Endothelial cell of umbilical vein (primary cell): ENCODE results near the gene VSIG10L. TPM values are rescaled to one million over a fixed set of nuclear protein-coding genes. Genes with fewer than 3 reads are reported as not detected.

Experiments used
- BruUV-seq: library from RNA; stranded (reverse); fragments of 400-500 nt; replicated peaks from 2 replicates; lab custom pipeline; 2021; lab: Mats Ljungman, UMichigan
- CTCF ChIA-PET: fragments of 300-600, 350-600 bp; sonication (Branson Sonifier 250); formaldehyde crosslinking; loops from one replicate; lab custom pipeline; 2021; ENCODE audit warnings: antibody characterized with exemption, inconsistent platforms; lab: Charles Lee
- POLR2A ChIA-PET: fragments of 300-600, 350-600 bp; sonication (Branson Sonifier 250); formaldehyde crosslinking; loops from one replicate; lab custom pipeline; 2021; ENCODE audit warnings: antibody characterized with exemption, inconsistent platforms; lab: Charles Lee
- DNase-seq: peaks from one replicate; pipeline ENCODE4 v3.0.0-alpha.2; 2011; ENCODE audit warnings: low read depth, low spot score
- FAIRE-seq: peaks from 2 replicates; lab custom pipeline; 2011; peaks lifted over from hg19 to GRCh38; lab: Jason Lieb, UNC
- H2AFZ ChIP-seq: 2 replicates; pipeline ENCODE4 v1.6.0; 2012; ENCODE audit warnings: low read depth, low read length, control low read depth, inconsistent platforms
- H3K27ac ChIP-seq: 2 replicates; pipeline ENCODE4 v1.5.1; 2011; ENCODE audit warnings: low read depth, mild to moderate bottlenecking, control low read depth, low read length, moderate library complexity; ENCODE audit not compliant: insufficient read depth
- H3K27me3 ChIP-seq, 2 experiments: 2 replicates each; pipeline versions ENCODE4 v1.6.0 to v1.6.1; 2011; ENCODE audit warnings: low read length in 2 of 2, mixed read lengths in 1 of 2; ENCODE audit not compliant: control insufficient read depth in 2 of 2, insufficient read depth in 2 of 2
- H3K36me3 ChIP-seq, 2 experiments: 2 replicates in 1 of 2; 3 replicates in 1 of 2; pipeline ENCODE4 v1.5.1; 2011; ENCODE audit warnings: low read length in 2 of 2, mild to moderate bottlenecking in 1 of 2, moderate library complexity in 1 of 2; ENCODE audit not compliant: control insufficient read depth in 2 of 2, insufficient read depth in 2 of 2; ENCODE audit errors: extremely low read depth in 1 of 2
- H3K4me1 ChIP-seq: 3 replicates; pipeline ENCODE4 v1.5.1; 2011; ENCODE audit warnings: mild to moderate bottlenecking, low read length; ENCODE audit not compliant: control insufficient read depth, insufficient read depth; ENCODE audit errors: extremely low read depth
- H3K4me2 ChIP-seq: 2 replicates; pipeline ENCODE4 v1.6.1; 2011; ENCODE audit warnings: low read length, control low read depth, mixed read lengths; ENCODE audit not compliant: insufficient read depth
- H3K4me3 ChIP-seq, 3 experiments: fragments of 200-600 bp in 1 of 3; sonication (generic), shearing (Covaris generic) in 1 of 3; replicated peaks in 1 of 3; 2 replicates each; pipeline ENCODE4 v1.5.1; 2011 to 2016; ENCODE audit warnings: control low read depth in 3 of 3, low read length in 3 of 3, mild to moderate bottlenecking in 2 of 3, inconsistent platforms in 1 of 3, low read depth in 1 of 3, moderate library complexity in 1 of 3; ENCODE audit not compliant: insufficient read depth in 1 of 3
- H3K79me2 ChIP-seq: 2 replicates; pipeline ENCODE4 v1.6.0; 2012; ENCODE audit warnings: low read length, inconsistent platforms; ENCODE audit not compliant: control insufficient read depth, insufficient read depth
- H3K9ac ChIP-seq: replicated peaks from 2 replicates; pipeline ENCODE3; 2011; ENCODE audit warnings: low read length, control low read depth; ENCODE audit not compliant: insufficient read depth; ENCODE audit errors: extremely low read depth
- H3K9me1 ChIP-seq: replicated peaks from 3 replicates; pipeline ENCODE4 v1.6.0; 2011; ENCODE audit warnings: mild to moderate bottlenecking, low read length; ENCODE audit not compliant: control insufficient read depth, insufficient read depth; ENCODE audit errors: extremely low read depth
- H3K9me3 ChIP-seq: replicated peaks from 2 replicates; pipeline ENCODE4 v1.5.1; 2012; ENCODE audit warnings: low read length, inconsistent platforms; ENCODE audit not compliant: control insufficient read depth, insufficient read depth
- H4K20me1 ChIP-seq: replicated peaks from 2 replicates; pipeline ENCODE3; 2011; ENCODE audit warnings: mild to moderate bottlenecking, low read length; ENCODE audit not compliant: control insufficient read depth, insufficient read depth; ENCODE audit errors: extremely low read depth
- EZH2 ChIP-seq: IDR thresholded peaks from 2 replicates; pipeline ENCODE4 v1.6.1; 2012; ENCODE audit warnings: borderline replicate concordance, low read depth, mild to moderate bottlenecking, moderate library complexity, low read length, inconsistent platforms; ENCODE audit not compliant: severe bottlenecking
- FOS ChIP-seq: IDR thresholded peaks from 2 replicates; pipeline ENCODE4 v1.6.1; 2011; ENCODE audit warnings: mild to moderate bottlenecking, low read length, moderate library complexity, borderline replicate concordance; ENCODE audit not compliant: insufficient read depth
- GATA2 ChIP-seq: IDR thresholded peaks from 2 replicates; pipeline ENCODE4 v1.7.0; 2011; ENCODE audit warnings: low read depth, mild to moderate bottlenecking, moderate library complexity, mixed read lengths, low read length; ENCODE audit not compliant: insufficient read length, insufficient read depth
- JUN ChIP-seq: IDR thresholded peaks from 2 replicates; pipeline ENCODE4 v1.6.1; 2011; ENCODE audit warnings: borderline replicate concordance, low read depth; ENCODE audit not compliant: insufficient read length, insufficient read depth
- MYC ChIP-seq: IDR thresholded peaks from one replicate; pipeline ENCODE4 v1.6.1; 2011; ENCODE audit warnings: mild to moderate bottlenecking, low read depth, low read length
- POLR2A ChIP-seq: IDR thresholded peaks from 2 replicates; pipeline ENCODE4 v1.6.1; 2012; ENCODE audit warnings: low read depth, mild to moderate bottlenecking, control low read depth, low read length
- POLR2AphosphoS5 ChIP-seq: IDR thresholded peaks from 2 replicates; pipeline ENCODE4 v1.6.1; 2012; ENCODE audit warnings: low read depth, mild to moderate bottlenecking, control low read depth, low read length, moderate library complexity; ENCODE audit not compliant: insufficient read depth
- dilution Hi-C: fragments of 300-500 bp; cut with MboI; formaldehyde crosslinking; loops from one replicate; pipeline ENCODE4 v1.15.0; 2019; ENCODE audit warnings: low sequenced_read_pairs; ENCODE audit not compliant: extremely low pct_ligation_motif_present
- intact Hi-C: fragments of 100-400 bp; cut with micrococcal nuclease; formaldehyde crosslinking; loops from one replicate; pipeline ENCODE4 v1.10.0; 2022
- polyA plus RNA-seq, 4 experiments: library from polyadenylated mRNA; depleted of rRNA in 3 of 4; stranded (reverse) in 3 of 4; unstranded in 1 of 4; fragments of >200 nt; gene quantifications; 2 replicates each; pipeline versions ENCODE4 v1.2.1 to v1.2.3, GENCODE V29; 2011 to 2012; ENCODE audit warnings: missing spikeins in 1 of 4
- total RNA-seq: library from RNA; stranded (reverse); gene quantifications from 2 replicates; pipeline ENCODE4 v1.2.3, GENCODE V29; 2021
- TF ChIP-seq, protein P1 (sequence below): IDR thresholded peaks from 2 replicates; pipeline ENCODE4 v1.6.1; 2011; ENCODE audit not compliant: insufficient read depth, insufficient read length
- TF ChIP-seq, protein P2 (sequence below), 2 donors: IDR thresholded peaks; 1 replicate in 1 of 2; 2 replicates in 1 of 2; pipeline ENCODE4 v1.5.1; 2011; ENCODE audit warnings: low read length in 2 of 2, mild to moderate bottlenecking in 2 of 2, moderate library complexity in 2 of 2, control low read depth in 1 of 2, inconsistent platforms in 1 of 2, low read depth in 1 of 2; ENCODE audit not compliant: insufficient read depth in 1 of 2; ENCODE audit errors: extremely low read depth in 1 of 2

VSIG10L gene
- total and polyA plus RNA-seq, 2 donors (not counting 3 experiments of a cell fraction or from before 2014, with no cell fraction given), result 0.62 to 0.77 TPM

DNA sequence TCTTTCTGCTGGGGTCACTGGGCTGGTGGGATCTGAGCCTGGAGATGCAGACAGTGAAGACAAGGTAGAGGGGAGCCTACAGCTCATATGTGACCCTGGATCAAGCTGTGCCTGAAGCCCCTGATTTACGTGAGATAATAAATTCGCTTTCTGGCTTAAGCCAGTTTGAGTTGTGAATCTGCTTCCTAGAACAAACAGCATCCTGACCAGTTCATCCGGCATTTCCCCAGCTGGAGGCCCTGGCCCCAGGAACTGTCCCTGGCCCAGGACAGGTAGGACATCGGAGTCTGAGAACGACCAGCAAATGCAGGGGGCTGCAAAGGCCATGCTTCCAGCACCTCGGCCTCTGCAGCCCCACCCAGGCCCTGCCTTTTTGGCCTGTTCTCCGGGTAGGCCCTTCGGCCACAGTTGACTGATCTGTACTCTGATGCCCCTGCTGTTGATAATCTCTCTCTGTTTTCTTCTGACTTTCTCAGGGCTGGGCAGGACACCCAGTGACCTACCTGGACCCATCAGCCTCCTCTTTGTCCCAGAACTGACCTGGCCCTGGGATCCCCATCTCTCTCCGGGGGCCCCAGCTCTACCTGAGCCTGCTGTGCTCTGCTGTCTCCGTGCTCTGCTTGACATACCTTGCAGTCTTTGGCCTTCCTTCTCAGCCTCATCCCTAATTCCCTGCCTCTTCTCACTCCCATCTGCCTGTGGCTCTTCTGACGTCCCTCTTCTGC lies 9.5 kb upstream of the VSIG10L start:
- Histone ChIP-seq H3K4me1 (no peaks in the 10 kb centered on the region), H2AFZ (no peak overlapping the region), H3K9ac (no peak overlapping the region), H3K27me3 (no peaks in the 10 kb centered on the region), H3K79me2 (no peaks in the 10 kb centered on the region), H3K4me2 (no peak overlapping the region), H3K27ac (no peak overlapping the region), H3K9me1 (no peaks in the 10 kb centered on the region), H4K20me1 (no peaks in the 10 kb centered on the region), H3K4me3 (no peak overlapping the region), H3K36me3 (peaks cover 0 to 3% of the 10 kb centered on the region in 2 experiments), H3K9me3 (no peaks in the 10 kb centered on the region)
- FAIRE-seq (no peak), DNase-seq (no peak)
- ChIA-PET CTCF (interaction anchor here (1.2 kb wide), 1 partner anchor 12 kb away, joined by 4 read pairs; no protein-coding TSS in a partner anchor), POLR2A (no interaction called here)
- dilution Hi-C loops (no loop called here), intact Hi-C loops (no loop called here)
- TF ChIP-seq MYC (no peak), FOS (no peak), JUN (no peak), POLR2AphosphoS5 (no peak), EZH2 (no peak), POLR2A (no peak), GATA2 (no peak)
- TF ChIP-seq, protein P1, sequence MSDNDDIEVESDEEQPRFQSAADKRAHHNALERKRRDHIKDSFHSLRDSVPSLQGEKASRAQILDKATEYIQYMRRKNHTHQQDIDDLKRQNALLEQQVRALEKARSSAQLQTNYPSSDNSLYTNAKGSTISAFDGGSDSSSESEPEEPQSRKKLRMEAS, result no peak
- TF ChIP-seq, protein P2, sequence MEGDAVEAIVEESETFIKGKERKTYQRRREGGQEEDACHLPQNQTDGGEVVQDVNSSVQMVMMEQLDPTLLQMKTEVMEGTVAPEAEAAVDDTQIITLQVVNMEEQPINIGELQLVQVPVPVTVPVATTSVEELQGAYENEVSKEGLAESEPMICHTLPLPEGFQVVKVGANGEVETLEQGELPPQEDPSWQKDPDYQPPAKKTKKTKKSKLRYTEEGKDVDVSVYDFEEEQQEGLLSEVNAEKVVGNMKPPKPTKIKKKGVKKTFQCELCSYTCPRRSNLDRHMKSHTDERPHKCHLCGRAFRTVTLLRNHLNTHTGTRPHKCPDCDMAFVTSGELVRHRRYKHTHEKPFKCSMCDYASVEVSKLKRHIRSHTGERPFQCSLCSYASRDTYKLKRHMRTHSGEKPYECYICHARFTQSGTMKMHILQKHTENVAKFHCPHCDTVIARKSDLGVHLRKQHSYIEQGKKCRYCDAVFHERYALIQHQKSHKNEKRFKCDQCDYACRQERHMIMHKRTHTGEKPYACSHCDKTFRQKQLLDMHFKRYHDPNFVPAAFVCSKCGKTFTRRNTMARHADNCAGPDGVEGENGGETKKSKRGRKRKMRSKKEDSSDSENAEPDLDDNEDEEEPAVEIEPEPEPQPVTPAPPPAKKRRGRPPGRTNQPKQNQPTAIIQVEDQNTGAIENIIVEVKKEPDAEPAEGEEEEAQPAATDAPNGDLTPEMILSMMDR (IDR thresholded peaks at IDR 0.05; ENCODE audit: extremely low read depth in 1 of 2, insufficient read depth in 1 of 2, low read depth in 1 of 2, low read length in 2 of 2), result no peak
- no TSS peak for BruUV-seq
